Calu3 (cell line): ENCODE results near the gene GATB. TPM values are rescaled to one million over a fixed set of nuclear protein-coding genes. Genes with fewer than 3 reads are reported as not detected.

Experiments used
- BruUV-seq: library from RNA; stranded (reverse); fragments of 400-500 nt; replicated peaks from 2 replicates; lab custom pipeline; 2021; lab: Mats Ljungman, UMichigan
- CTCF ChIA-PET: fragments of 300-600 bp; sonication (Branson Sonifier 250); formaldehyde crosslinking; loops from one replicate; lab custom pipeline; 2022; ENCODE audit warnings: antibody characterized with exemption; lab: Charles Lee
- DNase-seq: peaks from one replicate; pipeline ENCODE4 v3.0.0; 2022
- H3K27ac Mint-ChIP-seq: one replicate; pipeline ENCODE4 v1.8.0; 2022; ENCODE audit warnings: mixed read lengths; ENCODE audit not compliant: unreplicated experiment
- H3K27me3 Mint-ChIP-seq: one replicate; pipeline ENCODE4 v1.8.0; 2022; ENCODE audit warnings: mixed read lengths; ENCODE audit not compliant: unreplicated experiment
- H3K36me3 Mint-ChIP-seq: one replicate; pipeline ENCODE4 v1.8.0; 2022; ENCODE audit warnings: mild to moderate bottlenecking, moderate library complexity, mixed read lengths; ENCODE audit not compliant: insufficient read depth, unreplicated experiment
- H3K4me1 Mint-ChIP-seq: one replicate; pipeline ENCODE4 v1.8.0; 2022; ENCODE audit warnings: mild to moderate bottlenecking, low read depth, mixed read lengths; ENCODE audit not compliant: unreplicated experiment
- H3K4me3 Mint-ChIP-seq: one replicate; pipeline ENCODE4 v1.8.0; 2022; ENCODE audit warnings: mild to moderate bottlenecking, low read depth, moderate library complexity, mixed read lengths; ENCODE audit not compliant: unreplicated experiment
- H3K9me3 Mint-ChIP-seq: one replicate; pipeline ENCODE4 v1.8.0; 2022; ENCODE audit warnings: low read depth, mixed read lengths; ENCODE audit not compliant: unreplicated experiment
- intact Hi-C: fragments of 100-400 bp; cut with micrococcal nuclease; formaldehyde crosslinking; loops from one replicate; pipeline ENCODE4 v1.10.0; 2022; ENCODE audit not compliant: unreplicated experiment
- total RNA-seq: library from RNA; stranded (reverse); gene quantifications from 2 replicates; pipeline ENCODE4 v1.2.3, GENCODE V29; 2022
- TF ChIP-seq, protein P1 (sequence below): fragments of 200-600 bp; IDR thresholded peaks from one replicate; pipeline ENCODE4 v1.8.0; 2022; ENCODE audit warnings: antibody characterized with exemption; ENCODE audit not compliant: unreplicated experiment

GATB gene
- total RNA-seq, 1 experiment from 2014 or later, result 11.6 TPM

DNA sequence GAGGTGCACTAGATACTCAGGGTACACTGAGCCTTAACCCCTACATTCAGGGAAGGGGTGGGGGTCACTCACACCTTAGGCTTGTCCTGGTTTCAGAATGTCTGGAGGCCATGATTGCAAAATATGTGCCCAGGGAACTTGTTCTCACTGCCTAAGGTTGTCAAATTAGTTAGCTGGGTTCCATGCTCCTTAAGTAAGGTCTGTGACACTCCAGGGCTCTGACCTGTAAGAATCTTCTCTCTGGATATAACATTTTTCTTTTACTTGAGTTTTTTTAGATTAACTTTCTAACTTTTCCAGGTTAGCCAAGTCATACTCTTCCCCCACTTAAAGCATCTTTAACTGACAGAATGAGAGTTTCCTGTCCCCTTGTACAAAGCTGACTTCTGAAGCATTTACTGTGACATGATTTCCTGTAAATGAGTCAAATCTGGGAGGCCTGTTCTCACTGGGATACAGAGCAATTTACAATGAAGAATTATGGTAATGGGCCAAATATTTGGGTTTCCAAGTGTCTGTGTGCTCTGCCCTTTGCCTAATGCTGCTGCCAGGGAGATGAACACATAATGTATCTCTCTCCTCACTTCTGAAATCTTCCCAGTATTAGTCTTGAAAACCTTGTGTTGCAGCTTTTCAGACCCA, 101.7 kb downstream of the GATB start:
- intact Hi-C loops, result no loop called here
- no peaks in the 10 kb centered on the region for H3K9me3 Mint-ChIP-seq
- no peaks in the 10 kb centered on the region for H3K4me1 Mint-ChIP-seq
- H3K27ac Mint-ChIP-seq, result no peak overlapping the region
- no peaks in the 10 kb centered on the region for H3K27me3 Mint-ChIP-seq
- peaks cover 5% of the 10 kb centered on the region for H3K36me3 Mint-ChIP-seq
- no TSS peak for BruUV-seq
- TF ChIP-seq, protein P1, sequence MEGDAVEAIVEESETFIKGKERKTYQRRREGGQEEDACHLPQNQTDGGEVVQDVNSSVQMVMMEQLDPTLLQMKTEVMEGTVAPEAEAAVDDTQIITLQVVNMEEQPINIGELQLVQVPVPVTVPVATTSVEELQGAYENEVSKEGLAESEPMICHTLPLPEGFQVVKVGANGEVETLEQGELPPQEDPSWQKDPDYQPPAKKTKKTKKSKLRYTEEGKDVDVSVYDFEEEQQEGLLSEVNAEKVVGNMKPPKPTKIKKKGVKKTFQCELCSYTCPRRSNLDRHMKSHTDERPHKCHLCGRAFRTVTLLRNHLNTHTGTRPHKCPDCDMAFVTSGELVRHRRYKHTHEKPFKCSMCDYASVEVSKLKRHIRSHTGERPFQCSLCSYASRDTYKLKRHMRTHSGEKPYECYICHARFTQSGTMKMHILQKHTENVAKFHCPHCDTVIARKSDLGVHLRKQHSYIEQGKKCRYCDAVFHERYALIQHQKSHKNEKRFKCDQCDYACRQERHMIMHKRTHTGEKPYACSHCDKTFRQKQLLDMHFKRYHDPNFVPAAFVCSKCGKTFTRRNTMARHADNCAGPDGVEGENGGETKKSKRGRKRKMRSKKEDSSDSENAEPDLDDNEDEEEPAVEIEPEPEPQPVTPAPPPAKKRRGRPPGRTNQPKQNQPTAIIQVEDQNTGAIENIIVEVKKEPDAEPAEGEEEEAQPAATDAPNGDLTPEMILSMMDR, result no peak
- no peak overlapping the region for H3K4me3 Mint-ChIP-seq
- no peak for DNase-seq
- CTCF ChIA-PET, result no interaction called here

DNA sequence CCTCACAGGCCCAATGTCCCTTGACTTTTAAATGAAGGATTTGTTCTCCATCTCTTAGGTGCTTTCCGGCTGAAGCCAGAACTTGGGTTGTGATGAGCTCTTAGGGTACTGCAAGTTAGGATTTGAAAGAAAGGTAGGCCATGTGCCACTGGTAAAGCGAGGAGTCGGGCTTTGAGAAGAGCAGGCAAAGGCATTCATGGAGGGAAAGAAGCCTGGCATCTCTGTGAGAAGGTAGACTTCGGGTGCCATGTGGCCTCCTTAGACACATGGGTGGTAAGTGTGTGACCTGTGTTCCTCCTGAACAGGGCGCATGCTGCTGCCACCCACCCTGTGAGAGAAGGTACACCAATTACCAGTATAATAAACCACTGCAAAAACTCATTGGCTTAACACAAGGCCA, 102.9 kb downstream of the GATB start:
- peaks cover 5% of the 10 kb centered on the region for H3K36me3 Mint-ChIP-seq
- TF ChIP-seq, protein P1, result no peak
- no peaks in the 10 kb centered on the region for H3K4me1 Mint-ChIP-seq
- no peak overlapping the region for H3K4me3 Mint-ChIP-seq
- intact Hi-C loops, result no loop called here
- no peak for DNase-seq
- BruUV-seq, result no TSS peak
- H3K27me3 Mint-ChIP-seq, result no peaks in the 10 kb centered on the region
- no peak overlapping the region for H3K27ac Mint-ChIP-seq
- H3K9me3 Mint-ChIP-seq, result no peaks in the 10 kb centered on the region
- CTCF ChIA-PET, result no interaction called here

DNA sequence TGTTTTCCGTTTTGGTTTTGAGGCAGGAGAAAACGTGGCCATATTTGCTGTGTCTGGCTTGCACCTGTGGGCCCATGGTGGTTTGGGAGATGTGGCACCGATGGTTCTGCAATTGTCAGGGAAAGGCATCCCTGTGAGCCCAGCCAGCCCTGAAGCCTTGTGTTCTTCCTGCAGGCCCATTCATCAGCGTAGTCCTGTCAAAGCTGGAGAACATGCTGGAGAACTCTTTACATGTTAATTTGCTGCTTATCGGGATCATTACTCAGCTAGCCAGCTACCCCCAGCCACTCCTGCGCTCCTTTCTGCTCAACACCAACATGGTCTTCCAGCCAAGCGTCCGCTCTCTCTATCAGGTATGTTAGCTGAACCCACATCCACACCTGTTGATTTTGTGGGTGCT, 104.7 kb downstream of the GATB start:
- H3K4me1 Mint-ChIP-seq, result no peaks in the 10 kb centered on the region
- no peaks in the 10 kb centered on the region for H3K9me3 Mint-ChIP-seq
- H3K36me3 Mint-ChIP-seq, result peaks cover 11% of the 10 kb centered on the region
- H3K4me3 Mint-ChIP-seq, result no peak overlapping the region
- H3K27me3 Mint-ChIP-seq, result no peaks in the 10 kb centered on the region
- no peak for DNase-seq
- TF ChIP-seq, protein P1, result no peak
- no TSS peak for BruUV-seq
- no peak overlapping the region for H3K27ac Mint-ChIP-seq
- CTCF ChIA-PET, result no interaction called here
- intact Hi-C loops, result no loop called here

DNA sequence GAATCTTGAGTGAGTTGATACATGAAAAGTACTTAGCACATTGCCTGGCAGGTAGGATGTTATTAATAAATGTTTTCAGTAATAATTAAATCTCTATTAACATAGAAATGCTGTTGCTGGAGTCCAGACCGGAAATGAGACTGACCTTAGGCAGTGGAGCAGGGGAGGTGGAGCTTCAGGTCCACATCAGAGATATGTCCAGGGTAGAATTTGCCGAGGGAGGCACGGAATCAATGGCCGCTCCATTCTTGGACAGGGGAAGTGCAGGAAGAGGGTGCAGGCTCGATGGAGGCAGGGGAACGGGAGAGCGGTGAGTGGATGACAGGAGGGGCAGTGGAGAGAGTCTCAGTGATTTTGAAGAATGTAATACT, 107.3 kb downstream of the GATB start:
- no peak for DNase-seq
- intact Hi-C loops, result no loop called here
- Mint-ChIP-seq H3K9me3 (no peaks in the 10 kb centered on the region), H3K36me3 (peaks cover 11% of the 10 kb centered on the region), H3K4me3 (no peak overlapping the region), H3K27me3 (no peaks in the 10 kb centered on the region), H3K4me1 (no peaks in the 10 kb centered on the region), H3K27ac (no peak overlapping the region)
- CTCF ChIA-PET, result interaction anchor here (0.7 kb wide), 1 partner anchor 63 kb away, joined by 3 read pairs; no protein-coding TSS in a partner anchor
- TF ChIP-seq, protein P1, result no peak
- no TSS peak for BruUV-seq
